Right lobe of liver (tissue), 4 donors: ENCODE data around the gene UCP2.

Experiments used
- POLR2A ChIP-seq: fragments of 450-650 bp; IDR thresholded peaks from one replicate; pipeline ENCODE4 v1.6.1; 2017; ENCODE audit warnings: antibody characterized with exemption, mild to moderate bottlenecking
- TF ChIP-seq, protein P1 (sequence below), 4 donors: fragments of 200-600 bp in 3 of 4; fragments of 450-650 bp in 1 of 4; IDR thresholded peaks; one replicate each; pipeline versions ENCODE4 v1.5.1 to v1.8.0; 2016 to 2022; ENCODE audit warnings: antibody characterized with exemption in 4 of 4, mild to moderate bottlenecking in 2 of 4
- donor health status: DM: no; HTN: no; CAD: no.
- donor health status: DM: no; HTN: no; CAD: no.
- donor health status: DM: no; HTN: yes; CAD: no.

- TF ChIP-seq POLR2A, result no peak
- TF ChIP-seq, protein P1, sequence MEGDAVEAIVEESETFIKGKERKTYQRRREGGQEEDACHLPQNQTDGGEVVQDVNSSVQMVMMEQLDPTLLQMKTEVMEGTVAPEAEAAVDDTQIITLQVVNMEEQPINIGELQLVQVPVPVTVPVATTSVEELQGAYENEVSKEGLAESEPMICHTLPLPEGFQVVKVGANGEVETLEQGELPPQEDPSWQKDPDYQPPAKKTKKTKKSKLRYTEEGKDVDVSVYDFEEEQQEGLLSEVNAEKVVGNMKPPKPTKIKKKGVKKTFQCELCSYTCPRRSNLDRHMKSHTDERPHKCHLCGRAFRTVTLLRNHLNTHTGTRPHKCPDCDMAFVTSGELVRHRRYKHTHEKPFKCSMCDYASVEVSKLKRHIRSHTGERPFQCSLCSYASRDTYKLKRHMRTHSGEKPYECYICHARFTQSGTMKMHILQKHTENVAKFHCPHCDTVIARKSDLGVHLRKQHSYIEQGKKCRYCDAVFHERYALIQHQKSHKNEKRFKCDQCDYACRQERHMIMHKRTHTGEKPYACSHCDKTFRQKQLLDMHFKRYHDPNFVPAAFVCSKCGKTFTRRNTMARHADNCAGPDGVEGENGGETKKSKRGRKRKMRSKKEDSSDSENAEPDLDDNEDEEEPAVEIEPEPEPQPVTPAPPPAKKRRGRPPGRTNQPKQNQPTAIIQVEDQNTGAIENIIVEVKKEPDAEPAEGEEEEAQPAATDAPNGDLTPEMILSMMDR (IDR thresholded peaks at IDR 0.05), result no peak
Observed at GRCh38 chr11:74015919-74016684, 33.5 kb upstream of the UCP2 start.
